Smooth muscle cell (in vitro differentiated cells): ENCODE data around the gene HDAC10. TPM values are rescaled to one million over a fixed set of nuclear protein-coding genes. Genes with fewer than 3 reads are reported as not detected.

Source experiments
- DNase-seq: peaks from one replicate; lab custom pipeline; 2025; ENCODE audit not compliant: unreplicated experiment; lab: John Stamatoyannopoulos, UW
- H2AFZ ChIP-seq: fragments of 200-600 bp; sonication (generic); 2 replicates; pipeline ENCODE4 v1.6.0; 2016; ENCODE audit warnings: antibody characterized with exemption, low read depth, mild to moderate bottlenecking
- H3F3A ChIP-seq: fragments of 200-600 bp; sonication (generic); 2 replicates; pipeline ENCODE4 v1.6.0; 2017; ENCODE audit warnings: antibody characterized with exemption, low read depth
- H3K27ac ChIP-seq: fragments of 200-600 bp; sonication (generic); 2 replicates; pipeline ENCODE4 v1.5.1; 2016; ENCODE audit warnings: low read depth, mild to moderate bottlenecking
- H3K27me3 ChIP-seq: fragments of 200-600 bp; sonication (generic); 2 replicates; pipeline ENCODE4 v1.6.1; 2016; ENCODE audit warnings: low read depth, mild to moderate bottlenecking
- H3K36me3 ChIP-seq: fragments of 200-600 bp; sonication (generic); 2 replicates; pipeline ENCODE4 v1.5.1; 2016; ENCODE audit warnings: low read depth
- H3K4me1 ChIP-seq: fragments of 200-600 bp; sonication (generic); 2 replicates; pipeline ENCODE4 v1.5.1; 2016; ENCODE audit warnings: low read depth
- H3K4me2 ChIP-seq: fragments of 200-600 bp; sonication (generic); 2 replicates; pipeline ENCODE4 v1.6.0; 2016; ENCODE audit warnings: mild to moderate bottlenecking
- H3K4me3 ChIP-seq: fragments of 200-600 bp; sonication (generic); 2 replicates; pipeline ENCODE4 v1.5.1; 2016; ENCODE audit warnings: mild to moderate bottlenecking
- H3K79me2 ChIP-seq: fragments of 200-600 bp; sonication (generic); 2 replicates; pipeline ENCODE4 v1.6.0; 2016; ENCODE audit warnings: low read depth, mild to moderate bottlenecking
- H3K9ac ChIP-seq: fragments of 200-600 bp; sonication (generic); 2 replicates; pipeline ENCODE4 v1.6.0; 2016; ENCODE audit warnings: low read depth
- H3K9me3 ChIP-seq: fragments of 200-600 bp; sonication (generic); replicated peaks from 2 replicates; pipeline ENCODE4 v1.5.1; 2016; ENCODE audit warnings: low read depth
- H4K20me1 ChIP-seq: fragments of 200-600 bp; sonication (generic); 2 replicates; pipeline ENCODE4 v1.6.0; 2016; ENCODE audit warnings: low read depth
- CTCF ChIP-seq: fragments of 200-600 bp; sonication (generic); IDR thresholded peaks from 2 replicates; pipeline ENCODE4 v1.5.1; 2017; ENCODE audit warnings: borderline replicate concordance, mild to moderate bottlenecking, antibody characterized with exemption; ENCODE audit not compliant: insufficient read depth, poor library complexity, severe bottlenecking
- WGBS: methylation state at CpG from one replicate; pipeline ENCODE4 v1.1.7; 2016; ENCODE audit warnings: low lambda C conversion rate; 5-methylcytosine and 5-hydroxymethylcytosine counted together
- polyA plus RNA-seq: library from polyadenylated mRNA; unstranded; fragments of >200 nt; fragmentation: Nextera tagmentation; extraction: Ambion mirVana; gene quantifications from 2 replicates; pipeline ENCODE4 v1.2.1, GENCODE V29; 2016
- total RNA-seq: library from RNA; depleted of rRNA; stranded (reverse); fragments of >200 nt; gene quantifications from 2 replicates; pipeline ENCODE4 v1.2.3, GENCODE V29; 2014

The HDAC10 gene
- total and polyA plus RNA-seq, 2 experiments from 2014 or later: 9.5 to 15.7 TPM

- Histone ChIP-seq H4K20me1 (peaks cover 39% of the 10 kb centered on the region), H2AFZ (no peak overlapping the region), H3F3A (no peaks in the 10 kb centered on the region), H3K4me3 (no peak overlapping the region), H3K36me3 (no peaks in the 10 kb centered on the region), H3K9me3 (no peaks in the 10 kb centered on the region), H3K27ac (no peak overlapping the region), H3K9ac (no peak overlapping the region), H3K4me1 (peaks cover 18% of the 10 kb centered on the region), H3K79me2 (peaks cover 24% of the 10 kb centered on the region), H3K27me3 (no peaks in the 10 kb centered on the region), H3K4me2 (no peak overlapping the region)
- 94% methylated on average over 11 of the region's 16 CpGs for WGBS
- DNase-seq: no peak
- no peak for TF ChIP-seq CTCF
Observed at GRCh38 chr22:50198624-50199017, 52.4 kb downstream of the HDAC10 start.

GRCh38 chr22:50197856-50198623 lies 53.0 kb downstream of the HDAC10 start:
- no peak for TF ChIP-seq CTCF
- no peak overlapping the region for H3K4me3 ChIP-seq
- no peaks in the 10 kb centered on the region for H3F3A ChIP-seq
- WGBS: 97% methylated on average over 33 of the region's 61 CpGs
- no peak overlapping the region for H3K27ac ChIP-seq
- peaks cover 18% of the 10 kb centered on the region for H3K4me1 ChIP-seq
- H4K20me1 ChIP-seq: peaks cover 40% of the 10 kb centered on the region
- H3K9me3 ChIP-seq: no peaks in the 10 kb centered on the region
- peaks cover 23% of the 10 kb centered on the region for H3K79me2 ChIP-seq
- DNase-seq: no peak
- H3K4me2 ChIP-seq: no peak overlapping the region
- no peak overlapping the region for H2AFZ ChIP-seq
- H3K9ac ChIP-seq: no peak overlapping the region
- H3K27me3 ChIP-seq: no peaks in the 10 kb centered on the region
- no peaks in the 10 kb centered on the region for H3K36me3 ChIP-seq

- Histone ChIP-seq H3F3A (no peaks in the 10 kb centered on the region), H4K20me1 (peaks cover 40% of the 10 kb centered on the region), H2AFZ (no peak overlapping the region), H3K36me3 (no peaks in the 10 kb centered on the region), H3K9ac (no peak overlapping the region), H3K4me1 (peaks cover 16% of the 10 kb centered on the region), H3K79me2 (peaks cover 22% of the 10 kb centered on the region), H3K9me3 (no peaks in the 10 kb centered on the region), H3K4me2 (no peak overlapping the region), H3K4me3 (no peak overlapping the region), H3K27me3 (no peaks in the 10 kb centered on the region), H3K27ac (no peak overlapping the region)
- no peak for TF ChIP-seq CTCF
- WGBS: 94% methylated on average over 16 of the region's 23 CpGs
- DNase-seq: no peak
Observed at GRCh38 chr22:50197000-50197800, 53.9 kb downstream of the HDAC10 start.
